Pancreas (tissue), 10 donors: ENCODE results near the gene MCOLN2. TPM values are rescaled to one million over a fixed set of nuclear protein-coding genes. Genes with fewer than 3 reads are reported as not detected.

Source experiments
- ATAC-seq, 4 donors: fragments of 200-7000 bp; cut with Tn5 transposase; one replicate each; pipeline versions ENCODE4 v1.8.0 to v1.9.1; 2020; ENCODE audit warnings: mild to moderate bottlenecking in 4 of 4, moderate library complexity in 4 of 4
- DNase-seq, 6 donors: peaks; one replicate each; pipeline ENCODE4 v3.0.0-alpha.2; 2020
- FAIRE-seq: peaks from 2 replicates; lab custom pipeline; 2012; peaks lifted over from hg19 to GRCh38; lab: Jason Lieb, UNC
- H3K27ac ChIP-seq, 4 donors: fragments of 200-600 bp; sonication (generic); 1 replicate in 3 of 4; 2 replicates in 1 of 4; pipeline versions ENCODE4 v1.5.0 to v1.8.0; 2020
- H3K27me3 ChIP-seq, 4 donors: fragments of 200-600 bp; one replicate each; pipeline ENCODE4 v1.8.0; 2021
- H3K36me3 ChIP-seq, 3 donors: fragments of 200-600 bp; sonication (generic) in 1 of 3; one replicate each; pipeline versions ENCODE4 v1.5.0 to v1.8.0; 2020 to 2021
- H3K4me1 ChIP-seq, 3 donors: fragments of 200-600 bp; one replicate each; pipeline ENCODE4 v1.8.0; 2021
- H3K4me3 ChIP-seq, 4 donors: fragments of 200-600 bp; sonication (generic) in 2 of 4; one replicate each; pipeline versions ENCODE4 v1.5.0 to v1.8.0; 2020 to 2021
- H3K9me3 ChIP-seq, 4 donors: fragments of 200-600 bp; one replicate each; pipeline ENCODE4 v1.8.0; 2021
- CTCF ChIP-seq, 4 donors: fragments of 200-600 bp; sonication (generic) in 3 of 4; IDR thresholded peaks; one replicate each; pipeline versions ENCODE4 v1.5.0 to v1.8.0; 2021; ENCODE audit warnings: antibody characterized with exemption in 4 of 4
- WGBS, 2 donors: extraction: QIAGEN DNeasy Blood & Tissue Kit; methylation state at CpG; one replicate each; pipeline ENCODE4 v1.1.7; 2013; 5-methylcytosine and 5-hydroxymethylcytosine counted together
- intact Hi-C, 3 donors: fragments of 100-400 bp; cut with DNase I; formaldehyde crosslinking; loops; one replicate each; pipeline versions ENCODE4 v1.11.1 to v1.14.2; 2022
- polyA plus RNA-seq, 2 donors: library from polyadenylated mRNA; stranded (reverse); fragments of 200-250 nt; gene quantifications; one replicate each; pipeline ENCODE4 v1.2.3, GENCODE V29; 2013
- total RNA-seq, 6 donors: library from RNA; stranded (reverse); fragmentation: NEBNext Ultra II Directional in 4 of 6; extraction: Animal tissue kit (Norgen Biotek cat#: 25700) in 4 of 6; gene quantifications; one replicate each; pipeline versions ENCODE4 v1.2.1 to v1.2.4, GENCODE V29; 2021 to 2023
- donor health status: healthy with polysubstance abuse.
- donor health status: DM: no; HTN: no; CAD: no; lungs with moderate emphysema.
- donor health status: DM: no; HTN: no; CAD: no.
- donor health status: control.
- donor health status: control.
- donor health status: Bipolar disorder and iron deficiency.
- donor health status: DM: yes; HTN: yes; CAD: no.
- donor health status: DM: no; HTN: no; CAD: no.
- donor health status: DM: no; HTN: no; CAD: no.
- donor health status: DM: yes; HTN: yes; CAD: no.

Gene MCOLN2
- total and polyA plus RNA-seq, 8 donors = 0.47 to 1.7 (median 0.97) TPM

GRCh38 chr1:84919461-84919970 lies 77.4 kb downstream of the MCOLN2 start:
- Histone ChIP-seq H3K9me3 (no peaks in the 10 kb centered on the region), H3K4me3 (no peak overlapping the region), H3K27ac (no peak overlapping the region), H3K4me1 (peaks cover 0 to 4% (median under 1%) of the 10 kb centered on the region in 3 donors), H3K27me3 (no peaks in the 10 kb centered on the region), H3K36me3 (no peaks in the 10 kb centered on the region)
- no peak for TF ChIP-seq CTCF (IDR thresholded peaks at IDR 0.05)
- 62 to 63% methylated on average over 4 of the region's 4 CpGs for WGBS, 2 donors
- intact Hi-C loops = no loop called here
- peak in 1 of 4 donors; percentile 51 for ATAC-seq
- no peak for FAIRE-seq
- DNase-seq = no peak

GRCh38 chr1:84918726-84919336 lies 78.1 kb downstream of the MCOLN2 start:
- Histone ChIP-seq H3K36me3 (no peaks in the 10 kb centered on the region), H3K4me1 (peaks cover 3 to 11% (median 7%) of the 10 kb centered on the region in 3 donors), H3K27ac (no peak overlapping the region), H3K27me3 (no peaks in the 10 kb centered on the region), H3K4me3 (no peak overlapping the region), H3K9me3 (no peaks in the 10 kb centered on the region)
- 69 to 70% methylated on average over 5 of the region's 5 CpGs for WGBS, 2 donors
- FAIRE-seq = no peak
- ATAC-seq = peak in 1 of 4 donors; percentile 26
- DNase-seq = no peak
- intact Hi-C loops = no loop called here
- TF ChIP-seq CTCF (IDR thresholded peaks at IDR 0.05) = no peak

GRCh38 chr1:84916897-84917296 lies 80.0 kb downstream of the MCOLN2 start:
- no peaks in the 10 kb centered on the region for H3K9me3 ChIP-seq
- peaks cover 9 to 20% (median 14%) of the 10 kb centered on the region in 3 donors for H3K4me1 ChIP-seq
- FAIRE-seq = no peak
- H3K36me3 ChIP-seq = no peaks in the 10 kb centered on the region
- WGBS, 2 donors = 83 to 87% methylated on average over 4 of the region's 4 CpGs
- DNase-seq = no peak
- no peak for ATAC-seq
- no peak overlapping the region for H3K27ac ChIP-seq
- no peak for TF ChIP-seq CTCF (IDR thresholded peaks at IDR 0.05)
- no peak overlapping the region for H3K4me3 ChIP-seq
- intact Hi-C loops = no loop called here
- H3K27me3 ChIP-seq = no peaks in the 10 kb centered on the region

- no peaks in the 10 kb centered on the region for H3K9me3 ChIP-seq
- FAIRE-seq (peak; percentile 34), DNase-seq (peak in 4 of 6 donors; percentile 31 to 72 (median 66)), ATAC-seq (peak; percentile 99 to 100 (median 99))
- H3K36me3 ChIP-seq = no peaks in the 10 kb centered on the region
- H3K27ac ChIP-seq = peak overlapping the region; percentile 49 to 84 (median 64)
- intact Hi-C loops = no loop called here
- TF ChIP-seq CTCF (IDR thresholded peaks at IDR 0.05) = no peak
- no peaks in the 10 kb centered on the region for H3K27me3 ChIP-seq
- peaks cover 9 to 15% (median 14%) of the 10 kb centered on the region in 3 donors for H3K4me1 ChIP-seq
- WGBS, 2 donors = 3 to 5% methylated on average over 4 of the region's 4 CpGs
- H3K4me3 ChIP-seq = peak overlapping the region in 1 of 4 donors; percentile 14
These were observed 83.4 kb downstream of the MCOLN2 start for GRCh38 chr1:84913555-84913892.
